Lower lobe of right lung (tissue), 2 donors: ENCODE results near the gene PLPPR2. TPM values are rescaled to one million over a fixed set of nuclear protein-coding genes. Genes with fewer than 3 reads are reported as not detected.

Experiments
- ATAC-seq, 2 donors: fragments of 200-7000 bp; cut with Tn5 transposase; one replicate each; pipeline ENCODE4 v1.9.1; 2020 to 2022; ENCODE audit warnings: mild to moderate bottlenecking in 2 of 2, moderate library complexity in 2 of 2
- DNase-seq: peaks from one replicate; pipeline ENCODE4 v3.0.0-alpha.2; 2020
- H3K27ac ChIP-seq: fragments of 200-600 bp; one replicate; pipeline ENCODE4 v1.8.0; 2022
- H3K27me3 ChIP-seq: fragments of 200-600 bp; one replicate; pipeline ENCODE4 v1.8.0; 2022; ENCODE audit warnings: low read depth
- H3K36me3 ChIP-seq: fragments of 200-600 bp; one replicate; pipeline ENCODE4 v1.8.0; 2022; ENCODE audit warnings: mild to moderate bottlenecking
- H3K4me1 ChIP-seq: fragments of 200-600 bp; one replicate; pipeline ENCODE4 v1.8.0; 2022
- H3K4me3 ChIP-seq: fragments of 200-600 bp; one replicate; pipeline ENCODE4 v1.8.0; 2022; ENCODE audit warnings: mild to moderate bottlenecking
- H3K9me3 ChIP-seq: fragments of 200-600 bp; one replicate; pipeline ENCODE4 v1.8.0; 2022
- intact Hi-C: fragments of 100-400 bp; cut with DNase I; formaldehyde crosslinking; loops from one replicate; pipeline ENCODE4 v1.11.0; 2022
- total RNA-seq: library from RNA; stranded (reverse); fragmentation: NEBNext Ultra II Directional; extraction: Animal tissue kit (Norgen Biotek cat#: 25700); gene quantifications from one replicate; pipeline ENCODE4 v1.2.1, GENCODE V29; 2021
- TF ChIP-seq, protein P1 (sequence below): fragments of 200-600 bp; IDR thresholded peaks from one replicate; pipeline ENCODE4 v1.8.0; 2022; ENCODE audit warnings: antibody characterized with exemption, mild to moderate bottlenecking
- donor health status: DM: no; HTN: yes; CAD: no; lungs with severe emphysema.

The PLPPR2 gene
- total RNA-seq, 1 donor from 2014 or later = 21.3 TPM

DNA sequence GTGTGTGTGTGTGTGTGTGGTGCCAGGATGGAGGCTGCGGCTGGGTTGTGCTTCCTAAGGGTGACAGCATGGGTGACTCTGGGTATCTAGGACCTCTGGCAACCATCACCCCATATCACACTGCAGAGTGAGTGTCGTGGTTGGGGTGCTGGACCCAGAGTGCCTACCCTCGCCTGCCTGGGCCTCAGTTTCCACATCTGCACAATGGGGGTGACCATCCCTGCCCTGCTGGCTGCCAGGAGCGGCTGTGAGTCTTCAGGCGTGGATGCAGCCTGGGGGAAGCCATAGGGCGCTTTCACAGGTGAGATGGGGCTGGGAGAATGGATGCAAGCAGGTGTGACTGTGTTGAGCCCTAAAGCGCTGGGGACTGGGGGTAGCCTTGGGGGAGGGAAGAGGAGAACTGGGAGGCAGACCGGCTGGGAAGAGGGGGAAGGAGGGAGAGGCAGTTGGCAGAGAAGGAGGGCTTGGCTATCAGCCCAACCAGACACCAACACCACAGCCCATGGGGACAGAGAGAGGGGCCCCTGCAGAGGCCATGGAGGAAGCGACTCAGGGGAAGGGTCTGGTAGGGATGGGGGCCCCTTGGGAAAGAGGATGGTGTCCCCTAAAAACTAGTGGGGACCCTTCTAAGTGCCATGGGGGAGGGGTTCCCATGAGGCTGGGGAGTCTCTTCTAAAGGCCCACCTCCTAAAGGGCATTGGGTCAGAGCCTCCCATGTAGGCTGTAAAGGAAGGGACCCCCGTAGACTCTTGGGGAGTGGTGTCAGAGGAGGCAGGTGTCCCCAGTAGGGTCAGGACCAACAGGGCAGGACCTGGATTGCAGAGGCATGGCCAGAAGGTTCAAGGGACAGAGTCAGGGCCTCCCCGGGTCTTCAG, 1.7 kb downstream of the PLPPR2 start:
- intact Hi-C loops = no loop called here
- no peak overlapping the region for H3K4me3 ChIP-seq
- H3K4me1 ChIP-seq = peaks cover 14% of the 10 kb centered on the region
- TF ChIP-seq, protein P1, sequence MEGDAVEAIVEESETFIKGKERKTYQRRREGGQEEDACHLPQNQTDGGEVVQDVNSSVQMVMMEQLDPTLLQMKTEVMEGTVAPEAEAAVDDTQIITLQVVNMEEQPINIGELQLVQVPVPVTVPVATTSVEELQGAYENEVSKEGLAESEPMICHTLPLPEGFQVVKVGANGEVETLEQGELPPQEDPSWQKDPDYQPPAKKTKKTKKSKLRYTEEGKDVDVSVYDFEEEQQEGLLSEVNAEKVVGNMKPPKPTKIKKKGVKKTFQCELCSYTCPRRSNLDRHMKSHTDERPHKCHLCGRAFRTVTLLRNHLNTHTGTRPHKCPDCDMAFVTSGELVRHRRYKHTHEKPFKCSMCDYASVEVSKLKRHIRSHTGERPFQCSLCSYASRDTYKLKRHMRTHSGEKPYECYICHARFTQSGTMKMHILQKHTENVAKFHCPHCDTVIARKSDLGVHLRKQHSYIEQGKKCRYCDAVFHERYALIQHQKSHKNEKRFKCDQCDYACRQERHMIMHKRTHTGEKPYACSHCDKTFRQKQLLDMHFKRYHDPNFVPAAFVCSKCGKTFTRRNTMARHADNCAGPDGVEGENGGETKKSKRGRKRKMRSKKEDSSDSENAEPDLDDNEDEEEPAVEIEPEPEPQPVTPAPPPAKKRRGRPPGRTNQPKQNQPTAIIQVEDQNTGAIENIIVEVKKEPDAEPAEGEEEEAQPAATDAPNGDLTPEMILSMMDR = no peak
- DNase-seq = no peak
- no peak for ATAC-seq
- H3K36me3 ChIP-seq = peaks cover 10% of the 10 kb centered on the region
- no peaks in the 10 kb centered on the region for H3K27me3 ChIP-seq
- H3K27ac ChIP-seq = no peak overlapping the region
- H3K9me3 ChIP-seq = no peaks in the 10 kb centered on the region

DNA sequence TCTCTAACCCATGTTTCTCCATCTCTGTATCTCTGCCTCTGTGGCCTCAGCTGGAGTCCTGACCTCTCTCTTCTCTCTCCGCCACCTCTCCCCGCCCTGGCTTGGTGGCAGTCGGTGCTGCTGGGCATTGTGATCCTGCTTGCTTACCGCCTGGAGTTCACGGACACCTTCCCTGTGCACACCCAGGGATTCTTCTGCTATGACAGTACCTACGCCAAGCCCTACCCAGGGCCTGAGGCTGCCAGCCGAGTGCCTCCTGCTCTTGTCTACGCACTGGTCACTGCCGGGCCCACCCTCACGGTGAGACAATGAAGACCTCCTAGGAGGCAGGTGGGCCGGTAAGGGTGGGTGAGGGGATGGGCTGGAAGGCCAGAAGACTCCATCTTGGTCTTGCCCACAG, 4.2 kb downstream of the PLPPR2 start:
- Histone ChIP-seq H3K9me3 (no peaks in the 10 kb centered on the region), H3K27ac (no peak overlapping the region), H3K36me3 (peaks cover 32% of the 10 kb centered on the region), H3K4me3 (no peak overlapping the region), H3K27me3 (no peaks in the 10 kb centered on the region), H3K4me1 (peaks cover 14% of the 10 kb centered on the region)
- TF ChIP-seq, protein P1 = no peak
- intact Hi-C loops = no loop called here
- ATAC-seq = no peak
- DNase-seq = no peak

DNA sequence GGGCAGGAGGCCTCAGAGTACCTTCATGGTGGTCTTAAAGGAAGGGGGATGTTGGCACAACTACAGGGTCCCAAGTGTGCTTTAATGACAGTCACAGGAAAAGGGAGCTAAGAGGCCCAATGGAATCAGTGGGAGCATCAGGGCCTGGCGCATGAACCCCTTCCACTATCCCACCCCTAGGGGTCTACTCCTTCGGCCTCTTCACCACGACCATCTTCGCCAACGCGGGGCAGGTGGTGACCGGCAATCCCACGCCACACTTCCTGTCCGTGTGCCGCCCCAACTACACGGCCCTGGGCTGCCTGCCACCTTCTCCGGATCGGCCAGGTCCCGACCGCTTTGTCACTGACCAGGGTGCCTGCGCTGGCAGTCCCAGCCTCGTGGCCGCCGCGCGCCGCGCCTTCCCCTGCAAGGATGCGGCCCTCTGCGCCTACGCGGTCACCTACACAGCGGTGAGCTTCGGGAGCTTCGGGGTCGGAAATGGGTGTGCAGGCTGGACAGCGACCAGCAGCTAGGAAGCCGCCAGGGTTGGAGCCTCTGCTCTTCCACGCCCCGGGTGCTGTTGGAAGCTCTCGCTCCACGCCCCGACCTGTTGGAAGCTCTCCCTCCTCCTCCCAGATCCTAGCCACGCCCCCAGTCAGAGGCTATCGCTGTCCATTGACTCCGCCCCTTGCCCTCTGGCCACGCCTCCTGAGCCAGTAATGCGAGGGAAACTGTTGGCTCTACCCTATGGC, 6.0 kb downstream of the PLPPR2 start:
- Histone ChIP-seq H3K4me1 (peaks cover 8% of the 10 kb centered on the region), H3K36me3 (peaks cover 48% of the 10 kb centered on the region), H3K4me3 (no peak overlapping the region), H3K9me3 (no peaks in the 10 kb centered on the region), H3K27ac (no peak overlapping the region), H3K27me3 (no peaks in the 10 kb centered on the region)
- ATAC-seq (peak; percentile 65 to 71), DNase-seq (peak; percentile 84)
- intact Hi-C loops = no loop called here
- TF ChIP-seq, protein P1 = no peak

DNA sequence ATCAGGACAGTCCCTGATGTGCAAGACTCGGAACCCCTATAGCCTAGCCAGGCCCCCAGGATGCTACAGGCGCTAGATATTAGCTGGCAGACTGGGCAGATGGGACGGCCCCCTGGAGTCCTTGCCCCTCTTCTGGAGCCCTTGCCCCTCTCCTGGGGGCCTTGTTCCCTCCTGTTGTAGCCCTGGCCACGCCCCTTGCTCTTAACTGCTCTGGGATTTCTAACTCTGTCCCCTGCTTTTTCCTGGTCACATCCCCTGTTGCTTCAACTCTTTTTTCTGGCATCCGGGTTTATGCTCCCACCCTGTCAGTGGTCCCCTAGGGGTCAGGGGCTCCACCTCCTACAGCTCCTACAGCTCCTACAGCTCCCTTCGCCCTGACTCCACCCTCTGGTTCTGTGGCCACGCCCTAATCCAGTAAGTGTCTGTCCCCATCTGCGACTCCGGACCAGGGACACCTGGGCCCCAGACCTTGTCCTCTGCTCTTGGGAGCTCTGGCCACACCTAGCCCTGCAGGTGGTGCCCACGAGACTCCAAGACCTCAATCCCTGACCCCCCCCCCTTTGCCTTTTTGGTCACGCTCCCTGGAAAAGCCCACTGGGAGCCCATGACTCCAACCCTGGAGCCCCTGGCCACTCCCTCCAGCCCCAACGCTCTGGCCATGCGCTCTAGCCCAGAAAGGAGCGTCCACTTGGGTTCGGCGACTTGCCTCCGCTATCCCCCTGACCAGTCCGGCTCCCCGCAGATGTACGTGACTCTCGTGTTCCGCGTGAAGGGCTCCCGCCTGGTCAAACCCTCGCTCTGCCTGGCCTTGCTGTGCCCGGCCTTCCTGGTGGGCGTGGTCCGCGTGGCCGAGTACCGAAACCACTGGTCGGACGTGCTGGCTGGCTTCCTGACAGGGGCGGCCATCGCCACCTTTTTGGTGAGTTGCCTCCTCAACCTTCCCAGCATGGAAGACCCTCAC, 6.8 kb downstream of the PLPPR2 start:
- Histone ChIP-seq H3K27me3 (no peaks in the 10 kb centered on the region), H3K4me1 (peaks cover 5% of the 10 kb centered on the region), H3K9me3 (no peaks in the 10 kb centered on the region), H3K27ac (no peak overlapping the region), H3K4me3 (no peak overlapping the region), H3K36me3 (peaks cover 49% of the 10 kb centered on the region)
- intact Hi-C loops = no loop called here
- ATAC-seq (no peak), DNase-seq (no peak)
- TF ChIP-seq, protein P1 = no peak

DNA sequence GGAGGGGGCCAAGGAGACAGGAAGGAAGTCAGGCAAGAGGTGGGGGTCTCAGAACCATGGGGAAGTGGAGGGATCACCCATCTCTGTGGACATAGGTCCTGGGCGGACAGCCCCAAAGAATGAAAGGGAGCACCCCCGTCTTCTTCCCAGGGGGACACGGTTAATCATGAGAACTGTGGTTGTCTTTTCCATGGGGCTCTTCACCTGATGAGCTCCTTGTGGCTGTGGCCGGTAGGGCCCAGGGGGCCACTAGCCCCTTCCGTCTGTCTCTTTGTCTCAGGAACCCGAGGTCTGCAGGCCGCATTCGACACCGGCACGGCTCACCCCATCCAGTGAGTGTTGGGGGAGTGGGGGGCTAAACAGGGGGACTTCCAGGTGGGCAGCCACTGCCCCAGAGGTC, 8.6 kb downstream of the PLPPR2 start:
- intact Hi-C loops = no loop called here
- no peak for DNase-seq
- TF ChIP-seq, protein P1 = no peak
- peaks cover 58% of the 10 kb centered on the region for H3K36me3 ChIP-seq
- no peaks in the 10 kb centered on the region for H3K9me3 ChIP-seq
- H3K4me3 ChIP-seq = no peak overlapping the region
- peaks cover 5% of the 10 kb centered on the region for H3K4me1 ChIP-seq
- H3K27me3 ChIP-seq = no peaks in the 10 kb centered on the region
- H3K27ac ChIP-seq = no peak overlapping the region
- ATAC-seq = no peak
